ENCODE results near the gene KIF3C.
A peak's percentile ranks its signal among the peaks of the same experiment; 100 is the strongest.
"Not testable (repeated sequence)": the region's sequence is repeated elsewhere in the genome, so short reads cannot be mapped to it uniquely, and the experiment has no call there.

KIF3C gene

DNA sequence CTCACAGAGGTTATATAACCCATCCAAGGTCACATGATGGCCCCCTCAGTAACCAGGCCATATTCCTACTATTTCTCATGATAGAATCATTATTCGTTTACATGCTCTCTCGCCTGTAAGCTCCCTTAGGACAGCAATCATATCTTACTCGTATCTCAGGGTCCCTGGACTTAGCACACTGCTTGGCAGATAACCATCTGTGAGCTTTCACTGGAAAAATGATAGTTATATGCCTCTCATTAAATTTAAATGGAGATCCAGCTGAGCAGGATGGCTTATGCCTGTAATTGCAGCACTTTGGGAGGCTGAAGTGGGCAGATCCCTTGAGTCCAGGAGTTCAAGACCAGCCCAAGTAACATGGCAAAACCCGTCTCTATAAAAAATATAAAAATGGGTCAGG, 21.9 kb downstream of the KIF3C start:
- no peak for DNase-seq (ENCODE audit: low spot score)

DNA sequence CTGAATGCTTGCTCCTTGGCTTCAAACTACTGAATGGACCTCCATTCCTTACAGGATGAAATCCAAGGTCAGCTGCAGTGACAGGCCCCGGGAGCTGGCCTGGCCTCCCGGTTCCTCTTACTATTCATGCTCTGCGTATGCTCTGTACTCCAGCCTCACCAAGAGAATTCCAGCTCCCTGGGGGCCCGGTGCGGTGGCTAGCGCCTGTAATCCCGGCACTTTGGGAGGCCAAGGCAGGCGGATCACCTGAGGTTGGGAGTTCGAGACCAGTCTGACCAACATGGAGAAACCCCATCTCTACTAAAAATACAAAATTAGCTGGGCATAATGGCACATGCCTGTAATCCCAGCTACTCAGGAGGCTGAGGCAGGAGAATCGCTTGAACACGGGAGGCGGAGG, 23.7 kb downstream of the KIF3C start:
- DNase-seq (ENCODE audit: low spot score), result not testable (repeated sequence)

DNA sequence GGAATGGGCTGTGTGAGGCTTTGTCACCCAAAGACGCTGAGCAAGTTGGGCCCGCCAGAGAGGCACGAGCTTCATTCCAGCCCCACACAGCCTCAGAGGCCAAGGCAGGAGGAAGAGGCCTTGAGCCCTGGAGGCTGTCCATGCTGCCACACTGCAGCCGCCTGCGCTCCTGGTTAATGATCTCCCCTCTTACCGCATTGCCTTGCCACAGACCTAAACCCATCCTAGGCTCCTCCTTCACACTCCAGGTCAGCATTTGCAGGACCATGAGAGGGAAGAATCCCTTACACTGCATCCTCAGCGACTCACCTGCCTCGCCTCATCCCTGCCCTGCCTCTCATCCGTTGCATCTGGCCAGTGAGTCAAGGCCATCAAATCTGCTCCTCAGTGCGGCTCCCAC, 24.6 kb downstream of the KIF3C start:
- no peak for DNase-seq (ENCODE audit: low spot score)

DNA sequence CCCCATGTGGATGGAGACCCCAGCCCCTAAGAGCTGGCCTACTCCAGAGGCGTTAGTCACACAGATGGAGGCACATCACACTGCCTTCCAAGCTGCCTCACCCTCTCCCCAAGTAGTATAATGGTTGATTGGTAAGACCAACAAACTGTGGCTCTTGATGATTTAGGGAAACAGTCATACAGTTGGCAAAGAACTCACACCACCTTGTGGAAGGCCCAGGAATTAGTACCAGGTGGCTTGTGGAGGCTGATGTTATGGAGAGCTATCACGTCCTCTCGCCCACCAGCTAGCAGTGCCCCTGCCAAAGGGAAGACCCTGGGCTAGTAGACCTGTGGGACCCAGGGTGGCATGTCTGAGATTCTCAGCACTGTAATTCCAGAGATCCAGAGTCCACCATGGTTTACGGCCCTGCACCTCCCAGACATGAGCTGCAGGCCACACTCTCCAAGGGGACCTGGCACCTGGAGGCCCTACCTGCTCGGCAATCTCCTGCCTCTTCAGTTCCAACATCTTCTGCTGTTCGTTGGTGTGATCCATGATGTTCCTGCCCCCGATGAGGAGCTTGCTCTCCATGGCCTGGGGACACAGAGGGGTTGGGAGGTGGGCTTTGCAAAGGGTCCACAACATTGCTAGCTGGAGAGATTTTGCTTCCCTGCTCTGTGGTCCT, 26.3 kb downstream of the KIF3C start:
- DNase-seq (ENCODE audit: low spot score), result no peak

DNA sequence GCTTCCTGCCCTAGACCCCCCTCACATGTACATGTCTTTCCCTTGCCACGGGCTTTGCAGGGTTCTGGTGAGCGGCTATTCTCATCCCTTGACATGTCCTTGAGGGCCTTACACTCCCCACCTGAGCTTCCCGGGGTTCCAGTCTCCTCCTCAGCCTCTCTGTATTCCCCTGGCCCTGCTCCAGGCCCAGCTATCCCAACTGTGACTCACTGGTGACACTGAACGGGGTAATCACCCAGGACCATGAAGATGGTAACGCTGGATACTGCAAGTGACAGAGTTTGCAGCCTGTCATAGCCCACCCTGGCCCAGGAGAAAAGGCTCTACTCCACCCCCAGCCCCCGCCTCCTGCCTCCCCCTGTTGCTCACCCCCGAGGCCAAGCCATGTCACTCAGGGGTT, 27.3 kb downstream of the KIF3C start:
- peak; percentile 36 for DNase-seq (ENCODE audit: low spot score)

DNA sequence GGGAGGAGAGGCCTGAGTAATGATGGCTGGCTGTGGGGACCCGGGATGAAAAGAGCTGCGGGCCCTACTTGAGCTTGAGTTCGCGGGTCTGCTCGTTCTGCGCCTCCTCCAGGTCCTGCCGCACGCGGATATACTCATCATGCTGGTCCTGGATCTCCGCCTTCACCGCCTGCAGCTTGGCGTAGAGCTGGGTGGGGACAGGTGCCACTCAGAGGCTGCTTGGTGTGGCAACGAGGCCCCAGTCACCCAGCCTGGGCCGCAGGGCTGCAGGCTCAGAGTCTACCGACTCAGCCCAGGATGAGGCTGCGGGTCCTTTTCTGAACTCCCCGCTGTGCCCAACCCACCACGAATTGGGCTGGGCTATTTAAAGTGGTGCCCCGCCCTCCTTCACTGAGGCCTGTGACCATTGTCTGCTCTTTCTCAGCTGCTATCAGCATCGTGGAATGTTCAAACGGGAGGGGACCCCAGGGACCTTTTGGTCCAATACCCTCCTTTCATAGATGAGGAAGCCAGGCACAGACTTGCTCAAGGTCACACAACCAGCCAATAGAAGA, 28.0 kb downstream of the KIF3C start:
- DNase-seq (ENCODE audit: low spot score), result no peak

DNA sequence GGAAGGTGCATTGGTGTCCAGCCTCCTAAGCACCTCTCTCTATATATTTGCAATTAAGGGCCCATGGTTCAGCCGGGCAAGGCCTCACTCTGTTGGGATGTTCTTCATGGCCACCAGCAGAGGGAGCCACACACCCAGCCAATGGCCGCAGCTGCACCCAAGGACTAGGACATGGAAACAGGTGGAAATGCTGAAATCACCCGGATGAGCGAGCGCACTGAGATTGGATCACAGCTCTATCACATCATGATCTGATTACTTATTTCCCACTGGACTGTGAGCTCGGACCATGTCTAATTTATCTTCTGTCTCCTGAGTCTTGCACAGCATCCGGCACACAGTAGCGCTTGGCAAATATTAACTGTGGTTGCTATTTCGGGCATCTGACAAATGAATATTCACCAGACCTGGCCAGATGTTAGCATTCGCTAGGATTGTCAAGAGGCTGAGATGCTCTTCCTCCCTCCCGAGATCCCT, 31.2 kb downstream of the KIF3C start:
- peak; percentile 87 for DNase-seq (ENCODE audit: low spot score)

DNA sequence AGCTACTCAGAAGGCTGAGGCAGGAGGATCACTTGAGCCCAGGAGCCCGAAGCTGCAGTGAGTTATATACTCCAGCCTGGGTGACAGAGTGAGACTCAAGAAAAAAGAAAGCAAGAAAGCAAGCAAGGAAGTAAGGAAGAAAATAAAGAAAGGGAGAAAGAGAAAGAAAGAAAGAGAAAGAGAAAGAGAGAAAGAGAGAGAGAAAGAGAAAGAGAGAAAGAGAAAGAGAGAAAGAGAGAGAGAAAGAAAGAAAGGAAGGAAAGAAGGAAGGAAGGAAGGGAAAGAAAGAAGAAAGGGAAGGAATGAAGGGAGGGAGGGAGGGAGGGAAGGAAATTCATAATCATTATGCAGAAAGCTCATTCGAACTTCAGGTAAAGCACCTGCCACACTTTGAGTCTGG, 33.9 kb downstream of the KIF3C start:
- no peak for DNase-seq (ENCODE audit: low spot score)

DNA sequence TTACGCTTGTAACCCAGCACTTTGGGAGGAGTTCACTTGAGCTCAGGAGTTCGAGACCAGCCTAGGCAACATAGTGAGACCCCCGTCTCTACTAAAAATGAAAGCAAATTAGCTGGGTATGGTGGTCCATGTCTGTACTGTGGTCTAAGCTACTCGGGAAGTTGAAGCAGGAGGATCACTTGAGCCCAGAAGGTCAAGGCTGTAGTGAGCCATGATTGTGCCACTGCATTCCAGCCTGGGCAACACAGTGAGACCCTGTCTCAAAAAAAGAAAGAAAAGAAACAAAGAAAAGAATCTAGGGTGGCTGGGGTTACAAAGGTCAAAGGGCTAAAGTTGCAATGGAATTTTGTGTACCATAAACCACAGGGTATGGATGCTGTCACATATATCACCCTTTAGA, 41.3 kb downstream of the KIF3C start:
- DNase-seq (ENCODE audit: low spot score), result no peak

DNA sequence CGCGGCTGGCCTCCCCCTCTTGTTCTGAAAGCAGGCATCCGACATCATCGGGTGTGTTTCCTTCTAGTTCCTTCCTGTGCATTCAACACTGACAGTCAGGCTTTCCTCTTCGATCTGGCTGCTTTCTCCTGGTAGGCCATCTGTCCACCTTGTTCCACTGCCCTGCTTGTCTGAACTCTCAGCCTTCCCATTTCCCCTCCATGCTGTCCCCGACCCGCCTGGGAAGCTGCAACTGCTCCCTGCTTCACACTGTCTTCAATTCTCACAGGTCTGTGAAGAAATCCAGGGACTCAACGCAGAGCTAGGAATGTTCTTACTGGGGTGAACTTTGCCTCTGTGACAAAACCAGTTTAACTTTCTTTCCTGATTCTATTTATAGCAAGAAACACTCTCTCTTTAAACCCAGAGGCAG, 43.0 kb downstream of the KIF3C start:
- DNase-seq (ENCODE audit: low spot score), result no peak

DNA sequence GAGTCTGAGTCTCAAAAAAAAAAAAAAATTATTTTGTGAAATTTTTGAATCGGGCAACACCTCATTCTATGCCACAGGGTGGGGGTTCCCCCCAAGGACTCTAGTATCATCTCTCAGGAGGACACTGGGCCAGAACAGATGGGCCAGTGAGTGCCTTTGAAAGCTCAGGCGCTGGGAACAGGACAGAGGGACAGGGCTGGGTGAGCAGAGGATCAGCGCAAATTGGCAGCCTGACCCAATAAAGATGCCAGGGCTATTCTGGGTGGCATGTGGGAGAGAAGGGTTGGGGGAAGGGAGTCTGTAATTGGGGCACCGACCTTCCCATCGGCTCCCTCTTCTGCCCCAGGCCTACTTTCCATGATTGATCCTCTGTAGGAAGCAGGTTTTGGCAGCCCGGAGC, 44.0 kb downstream of the KIF3C start:
- no peak for DNase-seq (ENCODE audit: low spot score)

DNA sequence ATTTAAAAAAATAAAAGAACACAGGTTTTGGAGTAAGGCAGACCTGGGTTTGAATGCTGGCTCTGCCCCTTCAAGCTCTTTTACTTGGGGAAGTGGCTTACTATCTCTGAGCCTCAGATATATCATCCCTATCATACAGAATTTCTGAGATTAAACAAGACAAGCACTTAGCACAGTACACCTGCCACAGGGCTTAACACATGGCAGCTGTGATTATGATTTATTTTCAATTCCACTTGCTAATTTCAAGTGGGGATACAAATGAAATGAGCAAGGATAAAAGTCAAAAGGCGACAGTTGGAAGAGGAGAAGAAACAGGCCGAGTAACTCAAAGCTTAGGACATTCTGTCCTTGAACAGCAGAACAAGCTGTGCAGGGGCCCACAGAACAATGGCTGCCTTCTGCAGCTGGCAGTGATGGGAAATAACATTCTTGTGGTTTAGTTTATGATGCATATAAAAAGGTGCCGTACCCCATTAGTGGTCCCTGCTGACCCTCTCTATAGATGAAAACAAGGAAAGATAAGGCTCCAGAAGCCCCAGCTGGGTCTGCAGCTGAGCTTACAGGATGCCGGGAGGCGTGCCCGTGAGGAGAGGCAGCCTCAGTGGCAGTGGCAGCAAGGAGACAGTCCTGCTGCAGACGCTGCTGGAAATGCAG, 45.3 kb downstream of the KIF3C start:
- no peak for DNase-seq (ENCODE audit: low spot score)

DNA sequence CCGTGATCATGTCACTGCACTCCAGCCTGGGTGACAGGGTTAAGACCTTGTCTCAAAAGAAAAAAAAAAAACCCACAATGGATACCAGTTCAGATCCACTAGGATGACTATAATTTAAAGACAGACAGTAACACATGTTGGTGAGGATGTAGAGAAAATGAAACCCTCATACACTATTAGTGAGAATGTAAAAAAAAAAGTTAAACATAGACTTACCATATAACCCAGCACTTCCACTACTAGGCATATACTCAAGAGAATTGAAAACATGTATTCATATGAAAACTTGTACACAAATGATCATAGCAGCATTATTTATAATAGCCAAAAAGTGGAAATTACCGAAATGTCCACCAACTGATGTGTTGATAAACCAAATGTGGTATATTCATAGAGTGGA, 48.7 kb downstream of the KIF3C start:
- DNase-seq (ENCODE audit: low spot score), result no peak

DNA sequence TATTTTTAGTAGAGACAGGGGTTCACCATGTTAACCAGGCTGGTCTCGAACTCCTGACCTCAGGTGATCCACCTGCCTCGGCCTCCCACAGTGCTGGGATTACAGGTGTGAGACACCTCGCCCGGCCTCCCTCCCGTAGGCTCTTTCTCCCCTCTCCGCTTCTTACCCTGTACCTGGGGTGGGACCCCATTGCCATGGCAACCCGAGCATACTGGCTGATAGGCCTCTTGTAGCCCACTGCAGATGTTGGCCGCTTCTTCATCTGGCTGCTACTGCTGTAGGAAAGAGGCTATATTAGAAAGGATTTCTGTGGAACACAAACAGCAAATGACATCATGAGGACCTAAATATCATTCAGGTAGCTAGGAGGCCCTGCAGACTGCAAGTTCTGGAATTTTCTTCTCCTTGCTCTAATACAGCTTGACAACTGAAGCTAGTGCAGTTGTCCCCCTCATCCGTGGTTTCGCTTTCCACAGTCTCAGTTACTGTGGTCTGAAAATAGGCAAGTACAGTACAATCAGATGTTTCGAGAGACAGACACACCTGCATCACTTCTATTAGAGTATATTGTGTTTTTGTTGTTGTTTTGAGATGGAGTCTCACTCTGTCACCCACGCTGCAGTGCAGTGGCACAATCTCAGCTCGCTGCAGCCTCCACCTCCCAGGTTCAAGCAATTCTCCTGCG, 52.4 kb downstream of the KIF3C start:
- no peak for DNase-seq (ENCODE audit: low spot score)

DNA sequence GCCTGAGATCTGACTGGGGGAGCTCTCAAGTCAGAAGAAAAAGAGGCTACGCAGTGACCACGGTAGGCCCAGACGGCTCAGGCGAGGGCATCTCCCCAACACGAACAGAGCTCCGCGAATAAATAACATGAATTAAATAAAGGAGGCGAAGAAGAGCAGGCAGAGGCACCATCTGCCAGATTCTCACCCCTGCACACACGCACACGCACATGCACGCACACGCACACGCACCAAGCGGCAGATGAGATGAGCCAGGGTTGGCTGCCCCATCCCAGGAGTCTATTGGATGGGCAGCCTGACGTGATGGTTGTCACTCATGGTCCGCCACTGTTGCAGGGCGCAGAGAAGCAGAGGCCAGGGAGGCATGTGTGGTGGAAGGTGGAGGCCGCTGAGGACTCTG, 53.6 kb downstream of the KIF3C start:
- DNase-seq (ENCODE audit: low spot score), result no peak

DNA sequence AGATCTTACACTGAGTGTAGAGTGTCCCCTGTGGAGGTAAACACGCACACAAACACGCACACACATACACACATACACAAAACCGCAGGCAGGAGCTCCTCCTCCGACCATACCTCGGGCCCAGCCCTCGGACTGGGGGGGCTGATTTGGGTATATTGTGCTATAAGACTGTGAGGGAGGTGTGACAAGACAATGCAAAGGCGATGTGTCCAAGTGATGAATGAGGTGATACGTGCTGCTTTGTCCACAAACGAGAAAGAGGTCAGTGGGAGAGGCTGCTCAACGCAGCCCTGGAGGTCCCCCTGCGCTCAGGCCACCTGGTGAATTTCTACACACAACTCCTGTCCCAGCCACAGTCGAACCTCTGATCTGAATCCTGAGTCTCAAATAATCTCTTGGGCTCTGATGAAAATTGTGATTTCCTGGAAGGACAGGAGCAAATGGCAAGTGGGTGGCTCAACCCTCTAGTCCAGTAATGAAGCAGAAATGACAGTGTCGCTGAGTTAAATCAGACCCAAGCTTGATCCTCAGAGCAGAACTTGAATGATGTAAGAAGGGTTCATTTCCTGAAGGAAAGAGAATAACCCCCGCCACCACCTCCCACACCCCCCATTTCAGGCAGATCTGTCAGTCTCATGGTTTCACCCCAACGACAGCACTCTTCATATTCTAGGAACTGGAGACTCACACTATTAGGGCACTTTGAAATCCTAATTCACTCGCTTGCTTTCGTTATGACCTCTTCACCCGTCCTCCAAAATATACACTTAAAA, 55.1 kb downstream of the KIF3C start:
- no peak for DNase-seq (ENCODE audit: low spot score)

DNA sequence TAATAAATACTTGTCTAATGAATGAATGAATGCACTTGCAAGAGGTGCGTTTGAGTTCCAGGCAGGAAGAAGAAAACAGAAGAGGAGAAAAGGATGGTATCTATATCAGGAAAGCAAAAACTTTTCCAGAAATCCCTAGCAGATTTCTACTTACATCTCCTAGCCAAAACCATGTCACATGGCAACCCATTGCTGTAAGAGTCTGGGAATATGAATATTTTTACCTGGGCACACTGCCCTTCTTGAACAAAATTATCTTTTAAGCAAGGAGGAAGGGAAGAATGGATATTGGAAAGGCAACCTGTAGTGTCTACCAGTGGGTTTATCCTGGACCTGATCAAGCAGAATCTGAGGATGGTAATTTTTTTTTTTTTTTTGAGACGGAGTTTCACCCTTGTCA, 59.8 kb downstream of the KIF3C start:
- no peak for DNase-seq (ENCODE audit: low spot score)

DNA sequence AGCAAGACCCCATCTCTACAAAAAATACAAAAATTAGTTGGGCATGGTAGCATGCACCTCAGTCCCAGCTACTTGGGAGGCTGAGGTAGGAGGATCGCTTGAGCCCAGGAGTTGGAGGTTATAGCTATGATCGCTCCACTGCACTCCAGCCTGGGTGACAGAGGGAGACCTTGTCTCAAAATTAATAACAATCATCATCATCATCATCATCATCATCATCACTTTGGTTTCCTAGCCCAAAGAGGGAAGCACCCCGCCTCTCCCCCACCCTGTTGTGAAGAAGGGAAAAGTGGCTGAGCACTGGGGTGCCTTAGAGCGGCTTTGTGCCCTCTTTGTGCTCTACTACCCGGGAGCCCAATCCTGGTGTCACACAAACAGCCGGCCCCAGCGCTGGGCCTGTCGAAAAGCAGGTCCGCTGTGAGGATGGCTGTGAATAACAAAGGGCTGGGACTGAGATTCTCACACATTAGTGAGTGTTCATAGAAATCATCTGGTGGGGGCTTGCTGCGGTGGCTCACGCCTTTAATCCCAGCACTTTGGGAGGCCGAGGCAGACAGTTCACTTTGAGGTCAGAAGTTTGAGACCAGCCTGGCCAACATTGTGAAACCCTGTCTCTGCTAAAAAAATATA, 61.4 kb downstream of the KIF3C start:
- no peak for DNase-seq (ENCODE audit: low spot score)

DNA sequence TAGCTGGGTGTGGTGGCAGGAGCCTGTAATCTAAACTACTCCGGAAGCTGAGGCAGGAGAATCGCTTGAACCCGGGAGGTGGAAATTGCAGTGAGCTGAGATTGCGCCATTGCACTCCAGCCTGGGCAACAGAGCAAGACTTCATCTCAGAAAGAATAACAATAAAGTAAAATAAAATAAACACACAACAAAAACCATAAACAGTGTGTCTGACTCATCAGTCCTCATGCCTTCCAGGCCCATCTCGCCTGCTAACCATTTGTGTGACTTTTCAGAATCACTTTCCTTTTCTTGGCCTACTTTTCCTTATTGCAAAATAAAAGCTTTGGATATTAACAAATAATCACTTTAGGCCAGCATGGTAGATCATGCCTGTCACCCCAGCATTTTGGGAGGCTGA, 62.0 kb downstream of the KIF3C start:
- DNase-seq (ENCODE audit: low spot score), result peak; percentile 86

DNA sequence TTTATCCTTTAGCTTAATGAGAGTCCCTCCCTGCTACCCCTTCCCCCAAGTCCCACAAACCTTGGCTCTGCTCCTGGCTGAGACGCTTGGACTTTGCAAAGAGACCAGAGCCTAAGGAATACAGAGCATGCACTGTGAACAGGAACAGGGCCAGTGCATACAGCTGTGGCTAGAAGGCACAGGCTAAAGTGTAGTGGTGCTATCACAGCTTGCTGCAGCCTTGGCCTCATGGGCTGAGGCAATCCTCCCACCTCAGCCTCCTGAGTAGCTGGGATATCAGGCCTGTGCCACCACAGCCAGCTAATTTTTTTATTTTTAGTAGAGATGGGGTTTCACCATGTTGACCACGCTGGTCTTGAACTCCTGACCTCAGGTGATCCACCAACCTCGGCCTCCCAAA, 64.5 kb downstream of the KIF3C start:
- DNase-seq (ENCODE audit: low spot score), result no peak

DNA sequence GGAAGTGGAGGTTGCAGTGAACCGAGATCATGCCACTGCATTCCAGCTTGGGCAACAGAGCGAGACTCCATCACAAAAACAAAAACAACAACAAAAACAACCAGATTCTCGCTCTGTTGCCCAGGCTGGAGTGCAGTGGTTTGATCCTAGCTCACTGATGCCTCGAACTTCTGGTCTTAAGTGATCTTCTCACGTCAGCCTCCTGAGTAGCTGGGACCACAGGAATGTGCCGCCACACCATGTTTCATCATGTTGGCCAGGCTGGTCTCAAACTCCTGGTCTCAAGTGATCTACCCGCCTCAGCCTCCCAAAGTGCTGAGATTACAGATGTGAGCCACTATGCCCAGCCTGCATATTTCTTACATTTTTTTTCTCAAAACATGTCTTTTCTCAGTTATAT, 64.9 kb downstream of the KIF3C start:
- not testable (repeated sequence) for DNase-seq (ENCODE audit: low spot score)

Measured in AG08395 (cell line).